B cell (primary cell): ENCODE results near the gene HHAT. TPM values are rescaled to one million over a fixed set of nuclear protein-coding genes. Genes with fewer than 3 reads are reported as not detected.

Experiments used
- ATAC-seq: fragments of 200-7000 bp; cut with Tn5 transposase; one replicate; pipeline ENCODE4 v1.10.0; 2021; ENCODE audit warnings: low read depth, mild to moderate bottlenecking, moderate number of reproducible peaks, moderate library complexity
- CTCF ChIA-PET: fragments of 350-600 bp; sonication (Branson Sonifier 250); formaldehyde crosslinking; loops from one replicate; lab custom pipeline; 2021; ENCODE audit warnings: antibody characterized with exemption, inconsistent platforms; lab: Charles Lee
- POLR2A ChIA-PET: fragments of 350-600 bp; sonication (Branson Sonifier 250); formaldehyde crosslinking; loops from one replicate; lab custom pipeline; 2021; ENCODE audit warnings: antibody characterized with exemption; lab: Charles Lee
- DNase-seq: peaks from one replicate; pipeline ENCODE4 v3.0.0; 2013
- H2AFZ ChIP-seq: 2 replicates; pipeline ENCODE4 v1.6.1; 2012; ENCODE audit warnings: mild to moderate bottlenecking, low read depth, low read length; ENCODE audit not compliant: insufficient read depth, poor library complexity, severe bottlenecking
- H3K27ac ChIP-seq, 2 donors: 1 replicate in 1 of 2; 2 replicates in 1 of 2; pipeline ENCODE4 v1.5.1; 2012 to 2013; ENCODE audit warnings: low read length in 2 of 2, mild to moderate bottlenecking in 2 of 2, moderate library complexity in 1 of 2
- H3K27me3 ChIP-seq, 4 experiments: fragments of 200-600 bp in 1 of 4; sonication (generic) in 1 of 4; replicated peaks in 1 of 4; 1 replicate in 2 of 4; 2 replicates in 2 of 4; pipeline versions ENCODE4 v1.6.1 to v1.7.0; 2013 to 2016; ENCODE audit warnings: low read length in 3 of 4, mild to moderate bottlenecking in 2 of 4, mixed read lengths in 1 of 4, moderate library complexity in 1 of 4; ENCODE audit not compliant: insufficient read depth in 4 of 4, control insufficient read depth in 3 of 4; ENCODE audit errors: control extremely low read depth in 1 of 4
- H3K36me3 ChIP-seq, 2 experiments: replicated peaks in 1 of 2; 1 replicate in 1 of 2; 2 replicates in 1 of 2; pipeline versions ENCODE4 v1.6.1 to v1.7.1; 2013; ENCODE audit warnings: low read length in 1 of 2; ENCODE audit not compliant: insufficient read depth in 2 of 2, control insufficient read depth in 1 of 2; ENCODE audit errors: control extremely low read depth in 1 of 2, extremely low read depth in 1 of 2
- H3K4me1 ChIP-seq, 2 donors: fragments of 200-600 bp in 1 of 2; sonication (generic) in 1 of 2; 1 replicate in 1 of 2; 2 replicates in 1 of 2; pipeline versions ENCODE4 v1.5.1 to v1.6.1; 2013 to 2017; ENCODE audit warnings: low read length in 2 of 2; ENCODE audit not compliant: control insufficient read depth in 2 of 2, insufficient read depth in 2 of 2
- H3K4me2 ChIP-seq: replicated peaks from 2 replicates; pipeline ENCODE3; 2012; ENCODE audit warnings: mild to moderate bottlenecking, low read depth, low read length; ENCODE audit not compliant: poor library complexity, severe bottlenecking
- H3K4me3 ChIP-seq, 5 experiments: fragments of 200-600 bp in 1 of 5; sonication (generic) in 1 of 5; 1 replicate in 3 of 5; 2 replicates in 2 of 5; pipeline versions ENCODE4 v1.5.1 to v1.7.0; 2011 to 2016; ENCODE audit warnings: low read length in 4 of 5, mild to moderate bottlenecking in 4 of 5, low read depth in 2 of 5, control low read depth in 1 of 5, moderate library complexity in 1 of 5; ENCODE audit not compliant: insufficient read depth in 1 of 5; ENCODE audit errors: control extremely low read depth in 1 of 5, extremely low read depth in 1 of 5
- H3K79me2 ChIP-seq: fragments of 200-600 bp; sonication (generic); one replicate; pipeline ENCODE4 v1.6.0; 2016; ENCODE audit warnings: low read length; ENCODE audit not compliant: control insufficient read depth, insufficient read depth
- H3K9ac ChIP-seq: fragments of 200-600 bp; sonication (generic); 2 replicates; pipeline ENCODE4 v1.6.1; 2017; ENCODE audit warnings: mild to moderate bottlenecking, low read length, moderate library complexity
- H3K9me3 ChIP-seq, 3 donors: one replicate each; pipeline versions ENCODE4 v1.6.1 to v1.7.1; 2013; ENCODE audit warnings: low read length in 2 of 3; ENCODE audit not compliant: control insufficient read depth in 2 of 3, insufficient read depth in 1 of 3; ENCODE audit errors: control extremely low read depth in 1 of 3
- H4K20me1 ChIP-seq: 2 replicates; pipeline ENCODE4 v1.6.0; 2012; ENCODE audit warnings: mild to moderate bottlenecking, low read length; ENCODE audit not compliant: insufficient read depth, control insufficient read depth, poor library complexity, severe bottlenecking
- H3K27ac Mint-ChIP-seq: one replicate; pipeline ENCODE4 v1.8.0; 2021; ENCODE audit warnings: mixed read lengths
- H3K27me3 Mint-ChIP-seq: one replicate; pipeline ENCODE4 v1.8.0; 2021; ENCODE audit warnings: mixed read lengths
- H3K4me1 Mint-ChIP-seq: one replicate; pipeline ENCODE4 v1.8.0; 2021; ENCODE audit warnings: mixed read lengths
- H3K4me3 Mint-ChIP-seq: one replicate; pipeline ENCODE4 v1.8.0; 2021; ENCODE audit warnings: mixed read lengths
- H3K9me3 Mint-ChIP-seq: one replicate; pipeline ENCODE4 v1.8.0; 2022; ENCODE audit warnings: mixed read lengths; ENCODE audit not compliant: insufficient read depth
- EZH2 ChIP-seq: IDR thresholded peaks from 2 replicates; pipeline ENCODE4 v1.6.1; 2012; ENCODE audit warnings: borderline replicate concordance, low read depth, mild to moderate bottlenecking, moderate library complexity, low read length; ENCODE audit not compliant: insufficient read depth, poor library complexity, severe bottlenecking
- WGBS: methylation state at CpG from one replicate; pipeline ENCODE4 v1.1.5; 2013; ENCODE audit warnings: missing lambda C conversion rate; ENCODE audit not compliant: insufficient coverage; 5-methylcytosine and 5-hydroxymethylcytosine counted together
- intact Hi-C: fragments of 100-400 bp; cut with micrococcal nuclease; formaldehyde crosslinking; loops from one replicate; pipeline ENCODE4 v1.10.0; 2022
- polyA plus RNA-seq: library from polyadenylated mRNA; depleted of rRNA; stranded (reverse); fragments of >200 nt; gene quantifications from 2 replicates; pipeline ENCODE4 v1.2.3, GENCODE V29; 2012
- total RNA-seq, 2 donors: library from RNA; stranded (reverse); fragments of 120-200 nt in 1 of 2; gene quantifications; 1 replicate in 1 of 2; 2 replicates in 1 of 2; pipeline versions ENCODE4 v1.2.3 to v1.2.4, GENCODE V29; 2013 to 2022
- TF ChIP-seq, protein P1 (sequence below): fragments of 200-600 bp; IDR thresholded peaks from one replicate; pipeline ENCODE4 v1.8.0; 2022; ENCODE audit warnings: antibody characterized with exemption, mild to moderate bottlenecking

HHAT gene
- total and polyA plus RNA-seq, 2 donors (not counting 1 experiment from before 2014, with no cell fraction given), result 4.0 to 28.2 TPM

DNA sequence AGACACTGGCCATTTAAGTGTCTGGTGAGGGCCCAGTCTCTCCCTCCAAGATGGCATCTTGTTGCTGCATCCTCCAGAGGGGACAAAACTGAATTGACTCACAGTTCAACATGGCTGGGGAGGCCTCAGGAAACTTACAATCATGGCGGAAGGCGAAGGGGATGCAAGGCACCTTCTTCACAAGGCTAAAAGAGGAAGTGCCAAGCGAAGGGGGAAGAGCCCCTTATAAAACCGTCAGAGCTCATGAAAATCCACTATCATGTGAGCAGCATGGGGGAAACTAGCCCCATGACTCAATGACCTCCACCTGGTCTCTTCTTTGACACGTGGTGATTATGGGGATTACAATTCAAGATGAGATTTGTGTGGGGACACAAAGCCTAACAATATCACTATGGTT is 280.1 kb downstream of the HHAT start:
- no peak overlapping the region for H3K27ac Mint-ChIP-seq
- no peak overlapping the region for H3K4me2 ChIP-seq
- H3K9me3 ChIP-seq, result no peaks in the 10 kb centered on the region
- H3K79me2 ChIP-seq, result no peaks in the 10 kb centered on the region
- no peaks in the 10 kb centered on the region for H3K36me3 ChIP-seq
- DNase-seq (no peak), ATAC-seq (no peak)
- H4K20me1 ChIP-seq, result no peaks in the 10 kb centered on the region
- TF ChIP-seq EZH2, result no peak
- TF ChIP-seq, protein P1, sequence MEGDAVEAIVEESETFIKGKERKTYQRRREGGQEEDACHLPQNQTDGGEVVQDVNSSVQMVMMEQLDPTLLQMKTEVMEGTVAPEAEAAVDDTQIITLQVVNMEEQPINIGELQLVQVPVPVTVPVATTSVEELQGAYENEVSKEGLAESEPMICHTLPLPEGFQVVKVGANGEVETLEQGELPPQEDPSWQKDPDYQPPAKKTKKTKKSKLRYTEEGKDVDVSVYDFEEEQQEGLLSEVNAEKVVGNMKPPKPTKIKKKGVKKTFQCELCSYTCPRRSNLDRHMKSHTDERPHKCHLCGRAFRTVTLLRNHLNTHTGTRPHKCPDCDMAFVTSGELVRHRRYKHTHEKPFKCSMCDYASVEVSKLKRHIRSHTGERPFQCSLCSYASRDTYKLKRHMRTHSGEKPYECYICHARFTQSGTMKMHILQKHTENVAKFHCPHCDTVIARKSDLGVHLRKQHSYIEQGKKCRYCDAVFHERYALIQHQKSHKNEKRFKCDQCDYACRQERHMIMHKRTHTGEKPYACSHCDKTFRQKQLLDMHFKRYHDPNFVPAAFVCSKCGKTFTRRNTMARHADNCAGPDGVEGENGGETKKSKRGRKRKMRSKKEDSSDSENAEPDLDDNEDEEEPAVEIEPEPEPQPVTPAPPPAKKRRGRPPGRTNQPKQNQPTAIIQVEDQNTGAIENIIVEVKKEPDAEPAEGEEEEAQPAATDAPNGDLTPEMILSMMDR, result no peak
- H3K4me3 ChIP-seq, result no peak overlapping the region
- POLR2A ChIA-PET, result no interaction called here
- no peaks in the 10 kb centered on the region for H3K4me1 Mint-ChIP-seq
- no peak overlapping the region for H3K4me3 Mint-ChIP-seq
- no peak overlapping the region for H3K27ac ChIP-seq
- H3K9ac ChIP-seq, result no peak overlapping the region
- H3K4me1 ChIP-seq, result no peaks in the 10 kb centered on the region
- no peak overlapping the region for H2AFZ ChIP-seq
- WGBS, result 100% methylated on average over 2 of the region's 5 CpGs
- CTCF ChIA-PET, result no interaction called here
- intact Hi-C loops, result no loop called here
- no peaks in the 10 kb centered on the region for H3K27me3 ChIP-seq
- H3K9me3 Mint-ChIP-seq, result no peaks in the 10 kb centered on the region
- H3K27me3 Mint-ChIP-seq, result peaks cover 4% of the 10 kb centered on the region

DNA sequence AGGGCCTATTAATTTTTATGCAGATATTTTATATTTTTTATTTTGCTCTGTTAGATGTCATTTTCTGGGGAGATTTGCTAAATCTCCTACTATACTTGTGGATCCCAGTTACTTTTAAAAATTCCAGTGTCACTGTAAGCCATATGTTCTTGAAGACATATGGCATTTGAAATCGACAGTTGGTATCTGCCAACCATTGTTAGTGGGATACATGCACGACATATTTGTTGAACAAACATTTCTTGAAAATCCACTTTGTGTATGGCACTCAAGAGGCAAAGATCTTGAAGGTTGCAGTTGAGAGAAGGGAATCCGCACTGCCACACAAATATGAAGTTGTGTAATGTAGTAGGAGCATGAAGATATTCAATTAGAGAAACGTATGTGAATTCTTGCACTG is 287.7 kb downstream of the HHAT start:
- H3K9me3 Mint-ChIP-seq, result no peaks in the 10 kb centered on the region
- POLR2A ChIA-PET, result no interaction called here
- no peak overlapping the region for H3K4me2 ChIP-seq
- WGBS, result 84% methylated on average over 3 of the region's 4 CpGs
- TF ChIP-seq, protein P1, result no peak
- no peak for TF ChIP-seq EZH2
- no peaks in the 10 kb centered on the region for H3K4me1 Mint-ChIP-seq
- no peak overlapping the region for H3K27ac Mint-ChIP-seq
- peaks cover 4% of the 10 kb centered on the region for H3K27me3 Mint-ChIP-seq
- no peak for DNase-seq
- no peak overlapping the region for H3K4me3 ChIP-seq
- CTCF ChIA-PET, result no interaction called here
- H3K27ac ChIP-seq, result no peak overlapping the region
- H4K20me1 ChIP-seq, result no peaks in the 10 kb centered on the region
- no peak overlapping the region for H3K4me3 Mint-ChIP-seq
- H2AFZ ChIP-seq, result no peak overlapping the region
- no peak for ATAC-seq
- H3K9ac ChIP-seq, result no peak overlapping the region
- H3K27me3 ChIP-seq, result no peaks in the 10 kb centered on the region
- no peaks in the 10 kb centered on the region for H3K79me2 ChIP-seq
- H3K36me3 ChIP-seq, result no peaks in the 10 kb centered on the region
- intact Hi-C loops, result no loop called here
- no peaks in the 10 kb centered on the region for H3K9me3 ChIP-seq
- H3K4me1 ChIP-seq, result no peaks in the 10 kb centered on the region
